ENCODE results near the gene MEN1.

MEN1 gene

DNA sequence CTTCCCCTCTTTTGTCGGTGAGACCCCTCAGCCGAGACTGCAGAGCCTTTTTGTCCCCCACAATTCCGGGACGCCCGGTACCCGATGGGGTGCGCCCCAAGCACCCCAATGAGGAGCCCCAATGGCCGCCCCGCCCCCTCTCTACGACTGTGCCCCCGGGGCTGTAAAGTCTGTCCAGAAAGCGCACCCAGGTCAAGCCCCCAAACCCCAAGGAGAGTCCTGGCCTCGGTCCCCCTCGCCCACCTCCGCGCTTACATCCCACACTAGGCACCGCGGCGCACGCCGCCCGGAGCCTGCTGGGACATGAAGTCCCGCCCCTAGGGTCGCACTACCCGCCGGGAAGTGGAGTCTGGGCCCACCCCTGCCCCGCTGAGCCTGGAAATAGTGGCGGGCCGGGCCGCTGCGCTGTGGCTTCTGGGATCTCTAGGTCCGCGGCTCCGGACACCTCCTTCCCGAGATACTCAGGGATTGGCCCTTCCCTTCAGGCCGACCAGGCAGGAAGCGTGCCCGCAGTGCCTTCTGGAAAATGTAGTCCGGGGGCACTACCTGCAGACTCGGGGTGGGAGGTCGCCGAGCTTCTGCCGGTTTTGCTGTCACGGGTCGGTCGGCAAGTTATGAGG, at the start of gene MEN1:
MEN1 (minus strand) TSS at position 281 of the 620 bp plus-strand sequence. CDS start 442 bp downstream, outside the sequence.
- peak; percentile 54 to 64 (median 63) for DNase-seq (ENCODE audit: low read depth in 3 of 3)

DNA sequence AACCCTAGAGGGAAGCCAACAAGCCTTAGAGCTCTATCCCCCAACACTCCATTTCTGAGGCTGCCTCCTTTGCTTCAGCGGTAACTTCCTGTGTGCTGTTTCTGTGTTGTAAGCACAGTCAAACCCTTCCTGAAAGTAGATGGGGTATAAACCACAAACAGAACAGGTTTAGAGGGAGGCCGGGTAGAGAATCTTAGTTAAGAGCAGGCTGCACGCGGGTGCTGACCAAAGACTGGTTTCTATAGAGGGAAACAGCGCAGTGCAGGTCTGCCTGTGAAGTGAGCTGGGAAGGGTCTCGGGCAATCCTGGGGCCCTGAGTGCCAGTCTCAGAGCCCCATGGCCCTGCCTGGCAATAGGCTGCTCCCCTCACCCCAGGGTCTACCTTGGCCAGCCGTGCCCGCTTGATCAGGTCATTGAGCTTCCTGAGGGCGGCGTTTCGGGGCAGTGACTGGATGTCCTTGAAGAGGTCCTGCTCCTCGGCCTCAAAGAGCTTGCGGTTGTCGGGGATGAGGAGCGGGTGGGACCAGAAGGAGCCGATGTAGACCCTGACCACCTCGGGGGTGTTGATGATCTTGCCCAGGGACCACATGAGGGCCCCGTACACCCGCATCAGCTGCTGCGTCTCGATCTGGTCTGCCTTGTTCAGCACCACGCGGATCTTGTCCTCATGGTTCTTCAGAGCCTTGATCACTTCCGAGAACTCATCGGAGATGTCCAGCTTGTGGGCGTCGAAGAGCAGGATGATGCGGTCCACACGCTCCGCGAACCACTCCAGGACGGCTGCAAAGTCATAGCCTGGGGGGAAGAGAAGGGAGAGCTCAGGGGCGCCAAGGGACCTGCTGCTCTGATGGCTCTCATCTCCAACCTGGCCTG, 49.4 kb upstream of the MEN1 start:
- no peak for DNase-seq (ENCODE audit: low read depth in 3 of 3)

DNA sequence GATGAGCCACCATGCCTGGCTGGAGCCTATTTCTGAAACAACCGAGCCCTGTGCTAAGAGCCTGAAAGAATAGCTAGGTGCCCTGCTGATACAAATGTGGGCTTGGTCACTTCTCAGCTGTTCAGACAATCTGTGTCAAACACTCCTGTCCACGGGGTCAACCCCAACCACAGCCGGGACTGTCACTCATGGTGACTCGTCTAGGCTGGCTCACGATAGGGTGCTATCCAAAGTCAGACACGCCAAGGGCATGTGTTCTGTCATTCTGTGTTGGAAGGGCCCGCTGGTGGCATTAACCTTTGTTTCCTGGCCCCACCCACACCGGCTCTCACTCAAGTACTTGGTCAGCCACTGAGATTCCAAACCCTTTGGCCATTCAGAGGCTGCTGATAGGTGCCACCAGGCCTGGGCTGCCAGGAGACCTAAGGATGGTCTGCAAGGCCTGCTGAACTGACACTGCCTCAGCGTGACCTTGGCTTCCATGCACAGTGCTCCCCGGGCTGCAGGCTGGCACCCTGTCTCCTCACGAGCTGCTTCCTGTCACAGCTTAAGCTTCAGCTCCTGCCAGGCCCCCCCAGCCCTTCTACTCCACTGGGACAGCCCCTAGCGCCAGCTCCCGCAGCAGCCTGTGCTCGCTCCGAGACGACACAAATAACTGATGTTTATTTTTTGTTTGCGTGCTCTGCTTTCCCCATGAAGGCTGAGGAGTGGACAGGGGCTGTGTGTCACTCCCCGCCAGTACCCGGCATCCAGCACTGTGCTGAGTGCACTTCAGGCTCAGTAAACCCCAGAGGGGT, 48.3 kb upstream of the MEN1 start:
- DNase-seq (ENCODE audit: low read depth in 3 of 3): no peak

- DNase-seq (ENCODE audit: low read depth in 3 of 3): no peak
Measured at GRCh38 chr11:64857485-64857884, 47.1 kb upstream of the MEN1 start.

GRCh38 chr11:64856382-64857227, 46.3 kb upstream of the MEN1 start:
- no peak for DNase-seq (ENCODE audit: low read depth in 3 of 3)

DNA sequence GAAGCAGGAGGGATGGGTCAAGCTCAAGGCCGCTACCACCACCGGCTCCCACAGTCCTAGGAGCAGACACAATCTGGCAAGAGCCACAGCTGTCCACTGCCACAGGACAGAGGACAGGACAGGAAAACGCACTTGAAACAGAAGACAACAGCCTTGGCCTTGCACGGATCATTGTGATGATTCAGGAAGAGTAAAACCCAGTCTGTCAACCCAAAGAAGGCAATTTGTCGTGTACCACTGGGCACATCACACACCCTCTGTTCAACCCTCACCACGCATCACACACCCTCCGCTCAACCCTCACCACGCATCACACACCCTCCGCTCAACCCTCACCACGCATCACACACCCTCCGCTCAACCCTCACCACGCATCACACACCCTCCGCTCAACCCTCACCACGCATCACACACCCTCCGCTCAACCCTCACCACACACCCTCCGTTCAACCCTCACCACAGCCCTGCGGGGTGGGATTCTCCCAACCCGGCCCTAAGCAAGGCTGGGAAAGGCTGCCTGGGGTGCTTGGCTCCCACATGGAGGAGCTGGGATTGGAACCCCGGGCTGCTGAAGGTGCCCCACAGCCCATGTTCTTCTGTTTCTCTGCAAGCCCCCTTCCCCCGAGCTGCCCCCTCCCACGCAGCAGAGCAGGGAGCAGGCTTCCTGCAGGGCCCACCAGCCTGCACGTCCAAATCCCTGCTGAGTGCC, 45.4 kb upstream of the MEN1 start:
- no peak for DNase-seq (ENCODE audit: low read depth in 3 of 3)

GRCh38 chr11:64854534-64855502, 44.5 kb upstream of the MEN1 start:
- no peak for DNase-seq (ENCODE audit: low read depth in 3 of 3)

- DNase-seq (ENCODE audit: low read depth in 3 of 3): no peak
Measured at GRCh38 chr11:64854157-64854533, 43.8 kb upstream of the MEN1 start.

DNA sequence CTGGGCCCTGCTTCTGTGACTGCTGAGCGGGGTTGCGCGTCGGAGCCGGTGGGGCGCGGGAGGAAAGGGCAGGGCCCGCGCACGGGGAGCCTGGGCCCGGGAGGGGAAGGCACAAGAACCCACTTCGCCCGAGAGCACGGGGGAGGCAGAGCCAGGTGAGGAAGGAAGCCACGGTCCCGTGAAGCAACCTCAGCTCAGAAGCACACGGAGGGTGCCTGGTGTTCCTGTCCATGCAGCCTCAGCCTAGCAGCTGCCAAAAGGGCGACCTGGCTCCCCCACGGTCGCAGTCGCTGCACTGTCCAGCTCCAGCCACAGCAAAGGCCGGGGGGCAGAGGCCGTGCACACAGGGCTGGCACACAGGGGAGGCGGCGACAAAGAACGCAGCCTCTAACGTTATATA, 43.4 kb upstream of the MEN1 start:
- no peak for DNase-seq (ENCODE audit: low read depth in 3 of 3)

- DNase-seq (ENCODE audit: low read depth in 3 of 3): no peak
Measured at GRCh38 chr11:64852804-64853509, 42.6 kb upstream of the MEN1 start.

GRCh38 chr11:64851831-64852351, 41.5 kb upstream of the MEN1 start:
- DNase-seq (ENCODE audit: low read depth in 3 of 3): no peak

DNA sequence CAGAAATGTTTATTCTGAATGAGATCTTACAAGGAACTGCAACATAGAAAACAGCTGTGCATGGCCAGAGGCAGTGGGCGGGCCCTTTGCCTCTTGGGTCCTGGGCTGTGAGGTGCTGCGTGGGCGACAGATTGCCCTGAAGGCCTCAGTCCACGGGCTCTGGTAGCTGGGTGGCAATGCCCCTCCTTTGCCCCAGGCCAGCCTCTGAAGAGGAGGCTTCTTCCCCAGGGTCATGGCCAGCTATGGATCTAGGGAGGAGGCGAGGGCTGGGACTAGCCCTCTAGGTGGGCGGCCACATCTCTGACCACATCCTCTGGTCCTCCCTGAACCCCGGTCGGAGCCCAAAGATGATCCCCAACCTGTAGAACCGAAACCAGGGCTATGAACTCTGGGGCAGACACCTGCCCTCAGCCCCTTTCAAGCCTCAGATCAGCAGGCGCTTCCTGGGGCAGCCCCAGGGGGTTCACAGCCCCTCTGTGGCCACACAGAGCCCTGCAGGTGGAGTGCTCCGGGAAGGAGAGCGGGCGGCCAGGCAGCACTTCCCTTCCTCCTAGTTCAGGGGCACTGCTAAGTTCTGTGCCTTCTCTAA, 40.7 kb upstream of the MEN1 start:
- DNase-seq (ENCODE audit: low read depth in 3 of 3): no peak

DNA sequence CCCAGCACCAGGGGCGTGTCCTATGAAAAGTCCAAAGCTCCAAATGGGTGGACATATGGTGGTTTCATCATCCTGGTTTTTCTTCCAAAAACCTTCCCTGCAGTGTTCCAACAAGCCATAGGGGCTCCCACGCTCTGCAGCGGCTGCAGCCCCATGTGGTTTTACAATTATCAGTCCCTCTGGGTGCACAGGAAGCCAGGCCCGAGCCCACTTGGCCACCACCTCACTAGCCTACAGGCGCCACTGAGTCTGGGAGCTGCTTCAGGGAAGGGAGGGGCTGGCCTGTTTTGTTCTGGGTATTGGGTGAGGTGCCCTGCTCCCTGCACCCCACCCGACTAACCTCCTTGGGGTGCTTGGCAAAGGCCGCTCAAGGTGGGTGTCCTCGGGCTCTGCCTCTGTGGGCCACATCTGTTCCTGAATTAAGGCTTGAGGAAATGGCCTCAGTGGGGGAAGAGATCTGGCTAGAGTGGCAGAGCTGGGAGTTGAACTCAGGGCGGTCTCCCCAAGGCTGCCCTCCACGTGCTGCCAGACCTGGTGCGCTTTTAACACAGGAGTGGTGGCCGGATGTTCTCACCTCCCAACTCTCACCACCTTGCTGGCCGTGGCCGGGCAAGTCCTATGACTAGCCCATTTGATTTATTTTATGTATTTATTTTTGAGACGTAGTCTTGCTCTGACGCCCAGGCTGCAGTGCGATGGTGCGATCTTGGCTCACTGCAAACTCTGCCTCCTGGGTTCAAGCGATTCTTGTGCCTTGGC, 39.4 kb upstream of the MEN1 start:
- no peak for DNase-seq (ENCODE audit: low read depth in 3 of 3)

DNA sequence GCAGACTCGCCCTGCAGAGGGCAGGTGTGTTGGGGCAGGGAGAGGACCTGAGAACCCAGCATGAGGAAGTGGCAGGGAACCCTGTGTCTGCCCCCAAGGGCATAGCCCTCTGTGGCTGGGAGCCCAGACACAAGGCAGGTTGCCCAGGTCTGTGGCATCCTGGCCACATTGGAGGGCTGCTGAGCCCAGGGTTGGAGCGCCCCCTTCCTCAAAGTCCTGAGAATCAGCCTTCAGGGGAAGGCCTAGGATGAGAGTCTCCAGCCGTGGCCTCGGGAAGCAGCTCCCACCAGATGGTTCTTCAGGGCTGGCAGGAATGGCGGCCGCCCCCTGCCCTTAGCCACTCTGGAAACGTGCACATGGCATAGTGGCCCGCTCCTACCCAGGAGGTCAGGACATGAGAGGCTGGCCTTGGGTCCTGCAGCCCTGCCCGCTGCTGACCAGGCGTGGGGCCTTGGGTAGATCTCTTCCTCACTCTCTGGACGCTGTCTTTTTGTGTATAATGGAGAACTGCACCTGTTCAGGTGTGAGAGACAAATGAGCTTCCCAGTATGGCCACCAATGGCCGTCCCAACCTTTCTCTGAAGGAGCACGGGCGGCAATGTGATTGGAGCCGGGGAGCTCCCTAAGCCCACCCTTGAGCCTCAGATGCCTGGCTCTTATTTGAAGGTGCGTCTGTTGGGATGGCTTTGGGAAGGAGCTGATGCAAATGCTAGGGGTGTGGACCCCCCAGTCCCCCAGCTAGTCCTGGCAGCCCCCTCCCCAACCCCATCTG, 38.7 kb upstream of the MEN1 start:
- no peak for DNase-seq (ENCODE audit: low read depth in 3 of 3)

- no peak for DNase-seq (ENCODE audit: low read depth in 3 of 3)
Measured at GRCh38 chr11:64848214-64848825, 38.0 kb upstream of the MEN1 start.

DNA sequence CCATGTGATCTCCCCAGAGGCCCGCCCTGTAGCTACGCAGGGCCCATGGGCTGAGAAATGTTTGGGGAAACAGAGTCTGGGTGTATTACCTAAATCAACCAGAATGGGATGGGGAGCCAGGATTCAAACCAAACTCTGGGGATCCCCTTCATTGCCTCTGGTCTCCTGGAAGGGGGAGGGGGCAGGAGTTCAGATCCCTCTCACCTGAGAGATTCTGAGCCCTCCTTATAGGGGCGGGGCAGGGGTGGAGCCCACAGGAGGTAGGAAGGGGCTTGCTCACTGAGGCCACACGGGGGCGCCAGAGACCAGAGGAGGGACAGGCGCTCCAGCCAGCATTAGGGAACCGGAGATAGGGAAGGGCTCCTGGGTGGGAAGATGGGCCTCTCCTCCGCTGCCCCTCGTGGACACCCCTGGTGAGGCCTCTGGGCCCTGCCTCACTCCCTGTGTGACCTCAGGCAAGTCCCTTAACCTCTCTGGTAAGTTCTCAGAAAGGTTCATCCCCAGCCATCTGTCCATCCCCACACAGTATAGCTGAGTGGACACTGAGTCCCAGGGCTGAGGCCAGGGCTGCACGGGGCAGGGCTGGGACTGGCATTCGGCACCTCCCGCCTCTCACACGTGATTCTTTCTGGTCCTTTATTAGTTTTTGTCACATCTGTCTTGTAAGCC, 36.8 kb upstream of the MEN1 start:
- peak; percentile 82 to 94 (median 89) for DNase-seq (ENCODE audit: low read depth in 3 of 3)
